K562 (cell line): ENCODE data around the gene ZC3H7B. TPM values are rescaled to one million over a fixed set of nuclear protein-coding genes. Genes with fewer than 3 reads are reported as not detected.

Source experiments
- HDAC3 ChIP-seq: fragments of 450-650 bp; IDR thresholded peaks from 2 replicates; pipeline ENCODE4 v1.6.1; 2018; ENCODE audit warnings: borderline replicate concordance, mild to moderate bottlenecking, moderate library complexity; ENCODE audit not compliant: partially characterized antibody
- SMAD1 ChIP-seq: fragments of 150-350 bp; IDR thresholded peaks from 2 replicates; pipeline ENCODE4 v1.6.1; 2014; ENCODE audit warnings: low read length, low read depth; ENCODE audit not compliant: partially characterized antibody
- ZEB2 ChIP-seq: fragments of 450-650 bp; IDR thresholded peaks from 2 replicates; pipeline ENCODE4 v1.6.1; 2016
- ZNF23 ChIP-seq: fragments of 250-450 bp; sonication (Bioruptor Pico); IDR thresholded peaks from 2 replicates; pipeline ENCODE4 v1.4.0; 2020; ENCODE audit warnings: mild to moderate bottlenecking
- polyA plus RNA-seq, 8 experiments: library from polyadenylated mRNA; depleted of rRNA in 4 of 8; stranded (reverse) in 5 of 8; unstranded in 3 of 8; fragments of >200 nt; fragmentation: Nextera tagmentation in 2 of 8; fragmentation: Illumina TruSeq in 1 of 8; extraction: Ambion mirVana in 2 of 8; extraction: Trizol in 1 of 8; gene quantifications; 2 replicates each; pipeline versions ENCODE4 v1.2.1 to v1.2.3, GENCODE V29; 2011 to 2014; ENCODE audit warnings: inconsistent platforms in 1 of 8, missing spikeins in 1 of 8
- total RNA-seq, 7 experiments: library from RNA; depleted of rRNA in 6 of 7; stranded (reverse); fragments of >200 nt in 6 of 7; fragmentation: Illumina TruSeq in 2 of 7; extraction: Trizol in 2 of 7; gene quantifications; 2 replicates each; pipeline versions ENCODE4 v1.2.1 to v1.2.3, GENCODE V29; 2011 to 2021; ENCODE audit warnings: low replicate concordance in 1 of 7
- TF ChIP-seq, protein P1 (sequence below): IDR thresholded peaks from 2 replicates; pipeline ENCODE4 v1.6.1; 2011; ENCODE audit warnings: borderline replicate concordance, low read depth, mild to moderate bottlenecking, moderate library complexity, low read length; ENCODE audit not compliant: insufficient read depth, poor library complexity, severe bottlenecking
- TF ChIP-seq, protein P2 (sequence below): fragments of 450-650 bp; conservative IDR thresholded peaks from 2 replicates; pipeline ENCODE4 v1.6.1; 2016; ENCODE audit warnings: missing genetic modification characterization, low read depth, mild to moderate bottlenecking, control low read depth, missing compliant biosample characterization
- TF ChIP-seq, protein P3 (sequence below): fragments of 450-650 bp; IDR thresholded peaks from 2 replicates; pipeline ENCODE4 v1.6.1; 2017; ENCODE audit warnings: antibody characterized with exemption, mild to moderate bottlenecking
- TF ChIP-seq, protein P4 (sequence below): sonication (generic); formaldehyde crosslinking; IDR thresholded peaks from 2 replicates; pipeline ENCODE4 v1.9.0; 2022; ENCODE audit warnings: mild to moderate bottlenecking, missing genetic modification reagents

The ZC3H7B gene
- total and polyA plus RNA-seq, 9 of the 15 experiments (the other 6 are each of a cell fraction or from before 2014, with no cell fraction given), result 0.07 to 49.8 (median 26.8) TPM

DNA sequence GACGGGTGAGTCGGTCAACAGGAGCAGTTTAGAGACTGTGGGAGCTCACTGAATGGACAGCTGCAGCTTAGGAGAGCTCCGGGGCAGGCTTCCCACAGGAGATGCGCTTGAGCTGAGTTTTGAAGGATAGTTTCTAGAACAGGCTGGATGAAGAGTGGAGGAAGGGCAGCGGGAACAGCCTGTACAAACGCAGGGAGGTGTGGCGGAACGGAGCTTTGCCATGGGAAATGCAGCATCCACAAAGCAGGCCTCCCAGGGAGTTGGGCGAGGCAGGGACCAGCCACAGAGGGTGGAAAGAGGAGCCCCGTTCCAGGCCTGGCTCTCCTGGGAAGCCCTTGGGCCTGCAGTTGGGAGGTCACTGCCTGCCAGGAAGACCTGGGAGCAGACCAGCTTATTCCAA lies 53.7 kb downstream of the ZC3H7B start (continued):
- TF ChIP-seq, protein P1, sequence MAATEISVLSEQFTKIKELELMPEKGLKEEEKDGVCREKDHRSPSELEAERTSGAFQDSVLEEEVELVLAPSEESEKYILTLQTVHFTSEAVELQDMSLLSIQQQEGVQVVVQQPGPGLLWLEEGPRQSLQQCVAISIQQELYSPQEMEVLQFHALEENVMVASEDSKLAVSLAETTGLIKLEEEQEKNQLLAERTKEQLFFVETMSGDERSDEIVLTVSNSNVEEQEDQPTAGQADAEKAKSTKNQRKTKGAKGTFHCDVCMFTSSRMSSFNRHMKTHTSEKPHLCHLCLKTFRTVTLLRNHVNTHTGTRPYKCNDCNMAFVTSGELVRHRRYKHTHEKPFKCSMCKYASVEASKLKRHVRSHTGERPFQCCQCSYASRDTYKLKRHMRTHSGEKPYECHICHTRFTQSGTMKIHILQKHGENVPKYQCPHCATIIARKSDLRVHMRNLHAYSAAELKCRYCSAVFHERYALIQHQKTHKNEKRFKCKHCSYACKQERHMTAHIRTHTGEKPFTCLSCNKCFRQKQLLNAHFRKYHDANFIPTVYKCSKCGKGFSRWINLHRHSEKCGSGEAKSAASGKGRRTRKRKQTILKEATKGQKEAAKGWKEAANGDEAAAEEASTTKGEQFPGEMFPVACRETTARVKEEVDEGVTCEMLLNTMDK, result no peak
- TF ChIP-seq SMAD1, result no peak
- TF ChIP-seq, protein P2, sequence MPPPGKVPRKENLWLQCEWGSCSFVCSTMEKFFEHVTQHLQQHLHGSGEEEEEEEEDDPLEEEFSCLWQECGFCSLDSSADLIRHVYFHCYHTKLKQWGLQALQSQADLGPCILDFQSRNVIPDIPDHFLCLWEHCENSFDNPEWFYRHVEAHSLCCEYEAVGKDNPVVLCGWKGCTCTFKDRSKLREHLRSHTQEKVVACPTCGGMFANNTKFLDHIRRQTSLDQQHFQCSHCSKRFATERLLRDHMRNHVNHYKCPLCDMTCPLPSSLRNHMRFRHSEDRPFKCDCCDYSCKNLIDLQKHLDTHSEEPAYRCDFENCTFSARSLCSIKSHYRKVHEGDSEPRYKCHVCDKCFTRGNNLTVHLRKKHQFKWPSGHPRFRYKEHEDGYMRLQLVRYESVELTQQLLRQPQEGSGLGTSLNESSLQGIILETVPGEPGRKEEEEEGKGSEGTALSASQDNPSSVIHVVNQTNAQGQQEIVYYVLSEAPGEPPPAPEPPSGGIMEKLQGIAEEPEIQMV (tag), result no peak
- TF ChIP-seq, protein P3, sequence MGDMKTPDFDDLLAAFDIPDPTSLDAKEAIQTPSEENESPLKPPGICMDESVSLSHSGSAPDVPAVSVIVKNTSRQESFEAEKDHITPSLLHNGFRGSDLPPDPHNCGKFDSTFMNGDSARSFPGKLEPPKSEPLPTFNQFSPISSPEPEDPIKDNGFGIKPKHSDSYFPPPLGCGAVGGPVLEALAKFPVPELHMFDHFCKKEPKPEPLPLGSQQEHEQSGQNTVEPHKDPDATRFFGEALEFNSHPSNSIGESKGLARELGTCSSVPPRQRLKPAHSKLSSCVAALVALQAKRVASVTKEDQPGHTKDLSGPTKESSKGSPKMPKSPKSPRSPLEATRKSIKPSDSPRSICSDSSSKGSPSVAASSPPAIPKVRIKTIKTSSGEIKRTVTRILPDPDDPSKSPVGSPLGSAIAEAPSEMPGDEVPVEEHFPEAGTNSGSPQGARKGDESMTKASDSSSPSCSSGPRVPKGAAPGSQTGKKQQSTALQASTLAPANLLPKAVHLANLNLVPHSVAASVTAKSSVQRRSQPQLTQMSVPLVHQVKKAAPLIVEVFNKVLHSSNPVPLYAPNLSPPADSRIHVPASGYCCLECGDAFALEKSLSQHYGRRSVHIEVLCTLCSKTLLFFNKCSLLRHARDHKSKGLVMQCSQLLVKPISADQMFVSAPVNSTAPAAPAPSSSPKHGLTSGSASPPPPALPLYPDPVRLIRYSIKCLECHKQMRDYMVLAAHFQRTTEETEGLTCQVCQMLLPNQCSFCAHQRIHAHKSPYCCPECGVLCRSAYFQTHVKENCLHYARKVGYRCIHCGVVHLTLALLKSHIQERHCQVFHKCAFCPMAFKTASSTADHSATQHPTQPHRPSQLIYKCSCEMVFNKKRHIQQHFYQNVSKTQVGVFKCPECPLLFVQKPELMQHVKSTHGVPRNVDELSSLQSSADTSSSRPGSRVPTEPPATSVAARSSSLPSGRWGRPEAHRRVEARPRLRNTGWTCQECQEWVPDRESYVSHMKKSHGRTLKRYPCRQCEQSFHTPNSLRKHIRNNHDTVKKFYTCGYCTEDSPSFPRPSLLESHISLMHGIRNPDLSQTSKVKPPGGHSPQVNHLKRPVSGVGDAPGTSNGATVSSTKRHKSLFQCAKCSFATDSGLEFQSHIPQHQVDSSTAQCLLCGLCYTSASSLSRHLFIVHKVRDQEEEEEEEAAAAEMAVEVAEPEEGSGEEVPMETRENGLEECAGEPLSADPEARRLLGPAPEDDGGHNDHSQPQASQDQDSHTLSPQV, result no peak
- TF ChIP-seq ZNF23, result no peak
- no peak for TF ChIP-seq ZEB2
- TF ChIP-seq, protein P4, sequence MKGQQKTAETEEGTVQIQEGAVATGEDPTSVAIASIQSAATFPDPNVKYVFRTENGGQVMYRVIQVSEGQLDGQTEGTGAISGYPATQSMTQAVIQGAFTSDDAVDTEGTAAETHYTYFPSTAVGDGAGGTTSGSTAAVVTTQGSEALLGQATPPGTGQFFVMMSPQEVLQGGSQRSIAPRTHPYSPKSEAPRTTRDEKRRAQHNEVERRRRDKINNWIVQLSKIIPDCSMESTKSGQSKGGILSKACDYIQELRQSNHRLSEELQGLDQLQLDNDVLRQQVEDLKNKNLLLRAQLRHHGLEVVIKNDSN (CRISPR knock-in tag), result no peak
- TF ChIP-seq HDAC3, result no peak
